ENCODE measurements around the gene TF.

The TF gene

GRCh38 chr3:133835418-133835743, 89.2 kb downstream of the TF start:
- DNase-seq (ENCODE audit: low read depth): no peak

DNA sequence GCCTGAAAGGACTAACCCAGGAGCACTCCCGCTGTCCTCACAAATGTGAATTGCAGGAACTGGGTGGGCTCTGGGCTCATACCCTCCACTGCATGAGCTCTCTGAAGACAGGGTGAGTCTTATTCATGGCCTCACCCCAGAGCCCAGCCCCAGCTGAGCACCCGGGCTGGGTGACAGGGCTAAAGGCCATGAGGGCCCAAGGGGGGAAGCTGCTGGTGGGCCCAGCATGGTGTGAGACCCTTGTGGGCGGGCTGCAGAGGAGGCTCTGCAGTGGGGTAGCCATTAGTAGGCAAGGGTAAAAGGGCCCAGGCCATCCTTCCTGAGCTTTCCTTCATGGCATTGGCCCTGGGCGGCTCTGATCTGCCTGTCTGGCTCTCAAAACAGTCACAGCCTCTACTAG, 89.8 kb downstream of the TF start:
- no peak for DNase-seq (ENCODE audit: low read depth)

- DNase-seq (ENCODE audit: low read depth): no peak
Measured at GRCh38 chr3:133836497-133837158, 90.4 kb downstream of the TF start.

- DNase-seq (ENCODE audit: low read depth): no peak
Measured at GRCh38 chr3:133837487-133838295, 91.5 kb downstream of the TF start.

- DNase-seq (ENCODE audit: low read depth): no peak
Measured at GRCh38 chr3:133838296-133838789, 92.2 kb downstream of the TF start.

- no peak for DNase-seq (ENCODE audit: low read depth)
Measured at GRCh38 chr3:133838916-133839800, 93.0 kb downstream of the TF start.

DNA sequence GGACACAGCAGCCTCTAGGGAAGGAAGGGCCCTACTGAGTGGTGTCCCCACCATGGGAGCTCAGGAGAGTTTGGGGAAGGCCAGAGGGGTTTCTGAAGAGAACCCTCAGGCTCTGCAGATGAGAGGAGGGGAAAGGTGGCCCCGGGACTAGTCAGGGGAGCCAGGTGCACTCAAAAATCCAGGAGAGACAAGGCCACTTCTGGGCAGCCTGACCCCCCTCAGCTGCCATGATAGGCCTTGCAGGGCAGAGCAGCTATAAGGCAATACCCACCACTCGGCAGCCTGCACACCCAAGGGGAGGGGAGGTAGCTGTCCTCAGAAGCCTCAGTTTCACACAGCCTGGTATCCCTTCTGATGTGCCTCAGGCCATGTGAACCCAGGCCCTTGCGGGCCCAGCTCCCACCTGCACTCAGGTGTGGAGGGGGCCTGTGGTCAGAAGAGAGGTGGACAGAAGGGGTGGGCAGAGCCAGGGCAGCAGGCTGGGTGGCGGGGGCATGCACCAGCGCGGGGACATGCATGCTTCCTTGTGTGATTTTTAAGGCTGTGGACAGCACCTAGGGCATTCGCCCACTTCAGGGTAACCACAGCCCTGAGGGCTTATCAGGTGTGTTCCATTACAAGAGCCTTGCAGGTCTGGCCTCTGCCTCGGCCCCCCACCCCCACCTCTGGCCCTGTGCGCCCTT, 94.0 kb downstream of the TF start:
- no peak for DNase-seq (ENCODE audit: low read depth)

GRCh38 chr3:133840767-133841166, 94.6 kb downstream of the TF start:
- no peak for DNase-seq (ENCODE audit: low read depth)

- no peak for DNase-seq (ENCODE audit: low read depth)
Measured at GRCh38 chr3:133841196-133841595, 95.0 kb downstream of the TF start.

DNA sequence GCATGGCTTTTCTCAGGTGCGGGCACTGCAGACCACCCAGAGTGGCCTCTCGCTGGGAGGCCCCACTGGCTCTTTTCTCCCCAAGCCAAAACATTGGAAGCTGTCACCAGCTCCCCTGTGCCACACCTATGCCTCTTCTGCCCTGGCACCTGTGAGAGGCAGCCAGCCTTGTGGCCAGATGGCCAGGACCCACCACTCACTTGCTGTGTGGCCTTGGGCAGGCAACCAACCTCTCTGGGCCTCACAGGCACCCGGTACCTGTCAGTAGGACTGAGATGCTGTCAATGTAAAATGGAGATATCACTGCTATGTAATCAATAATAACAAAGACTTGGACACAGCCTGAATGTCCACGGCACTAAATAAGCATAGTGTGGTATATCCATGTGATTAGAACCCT, 96.0 kb downstream of the TF start:
- no peak for DNase-seq (ENCODE audit: low read depth)

GRCh38 chr3:133843634-133844033, 97.4 kb downstream of the TF start:
- no peak for DNase-seq (ENCODE audit: low read depth)

- DNase-seq (ENCODE audit: low read depth): no peak
Measured at GRCh38 chr3:133845127-133845526, 98.9 kb downstream of the TF start.
